ENCODE results near the gene LYSMD3.

DNA sequence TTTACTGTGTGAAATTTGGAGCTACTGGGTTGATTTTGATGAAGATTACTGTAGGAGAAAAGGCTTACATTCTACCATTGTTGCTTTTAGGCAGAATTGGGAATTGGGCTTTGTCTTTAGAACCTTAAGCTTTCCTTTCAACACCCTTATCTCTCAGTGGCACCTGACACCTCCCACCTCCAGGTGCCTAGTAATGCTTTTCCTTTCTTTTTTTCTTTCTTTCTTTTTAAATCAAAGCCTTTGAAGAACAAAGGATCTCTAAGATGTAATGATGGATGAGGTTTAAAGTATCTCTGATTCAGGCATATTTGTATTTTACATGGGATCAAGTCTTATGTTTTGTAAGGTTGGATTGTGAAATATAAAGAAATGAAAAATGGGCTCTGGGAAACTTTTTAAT, 26.3 kb upstream of the LYSMD3 start:
- TF ChIP-seq EP300 (IDR thresholded peaks at IDR 0.05; ENCODE audit: low read depth) (no peak), CTCF (IDR thresholded peaks at IDR 0.05) (no peak), POLR2A (IDR thresholded peaks at IDR 0.05) (no peak), POLR2AphosphoS5 (IDR thresholded peaks at IDR 0.05) (no peak)
